Measurements from ENCODE around the gene JARID2. TPM values are rescaled to one million over a fixed set of nuclear protein-coding genes. Genes with fewer than 3 reads are reported as not detected.

Gene JARID2
- total and polyA plus RNA-seq, 2 of the 8 experiments (the other 6 are each of a cell fraction or from before 2014, with no cell fraction given), result 60.1 to 239 TPM

DNA sequence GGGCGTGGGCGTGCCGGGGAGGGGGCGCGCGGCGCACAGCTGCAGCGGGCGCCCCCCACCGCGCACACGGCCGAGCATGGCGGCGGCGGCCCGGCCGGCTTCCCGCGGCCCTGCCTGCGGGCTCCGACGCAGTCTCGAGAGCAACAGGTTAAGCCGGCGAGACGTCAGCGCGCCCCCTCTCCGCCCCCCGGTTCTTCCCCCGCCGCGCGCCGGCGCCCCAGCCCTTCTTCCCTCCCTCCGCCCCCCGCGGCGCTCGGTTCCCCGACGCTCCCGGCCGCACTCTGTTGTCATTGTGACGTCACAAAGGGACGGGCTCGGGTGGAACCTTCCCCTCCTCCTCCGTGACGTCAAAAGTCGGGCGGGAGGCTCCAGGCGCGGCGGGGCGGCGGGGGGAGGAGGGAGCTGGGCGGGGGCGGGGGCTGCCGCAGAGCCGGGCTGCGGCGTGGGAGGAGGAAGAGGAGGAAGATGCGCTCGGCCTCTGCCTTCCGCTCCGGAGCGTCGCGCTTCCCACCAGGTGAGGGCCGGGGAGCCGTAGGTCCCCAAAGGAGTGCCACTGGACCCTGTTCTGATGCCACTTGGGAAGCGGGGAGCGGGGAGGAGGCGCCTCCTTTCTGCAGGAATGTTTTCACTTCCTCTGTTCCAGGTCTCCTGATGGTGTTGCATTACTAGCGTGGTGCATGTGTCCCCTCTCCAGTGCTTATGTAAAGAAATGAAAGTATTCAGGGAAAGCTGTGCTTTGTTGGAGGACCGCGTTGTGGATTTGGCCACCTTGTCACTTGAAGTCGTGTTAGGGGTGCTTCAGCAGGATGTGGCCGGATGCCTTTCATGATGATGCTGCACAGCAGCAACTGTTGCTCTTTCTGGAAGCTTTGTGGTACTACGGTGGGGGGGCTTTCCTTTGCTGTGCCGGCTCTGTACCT is 2.8 kb downstream of the JARID2 start (continued):
- TF ChIP-seq, protein P1, sequence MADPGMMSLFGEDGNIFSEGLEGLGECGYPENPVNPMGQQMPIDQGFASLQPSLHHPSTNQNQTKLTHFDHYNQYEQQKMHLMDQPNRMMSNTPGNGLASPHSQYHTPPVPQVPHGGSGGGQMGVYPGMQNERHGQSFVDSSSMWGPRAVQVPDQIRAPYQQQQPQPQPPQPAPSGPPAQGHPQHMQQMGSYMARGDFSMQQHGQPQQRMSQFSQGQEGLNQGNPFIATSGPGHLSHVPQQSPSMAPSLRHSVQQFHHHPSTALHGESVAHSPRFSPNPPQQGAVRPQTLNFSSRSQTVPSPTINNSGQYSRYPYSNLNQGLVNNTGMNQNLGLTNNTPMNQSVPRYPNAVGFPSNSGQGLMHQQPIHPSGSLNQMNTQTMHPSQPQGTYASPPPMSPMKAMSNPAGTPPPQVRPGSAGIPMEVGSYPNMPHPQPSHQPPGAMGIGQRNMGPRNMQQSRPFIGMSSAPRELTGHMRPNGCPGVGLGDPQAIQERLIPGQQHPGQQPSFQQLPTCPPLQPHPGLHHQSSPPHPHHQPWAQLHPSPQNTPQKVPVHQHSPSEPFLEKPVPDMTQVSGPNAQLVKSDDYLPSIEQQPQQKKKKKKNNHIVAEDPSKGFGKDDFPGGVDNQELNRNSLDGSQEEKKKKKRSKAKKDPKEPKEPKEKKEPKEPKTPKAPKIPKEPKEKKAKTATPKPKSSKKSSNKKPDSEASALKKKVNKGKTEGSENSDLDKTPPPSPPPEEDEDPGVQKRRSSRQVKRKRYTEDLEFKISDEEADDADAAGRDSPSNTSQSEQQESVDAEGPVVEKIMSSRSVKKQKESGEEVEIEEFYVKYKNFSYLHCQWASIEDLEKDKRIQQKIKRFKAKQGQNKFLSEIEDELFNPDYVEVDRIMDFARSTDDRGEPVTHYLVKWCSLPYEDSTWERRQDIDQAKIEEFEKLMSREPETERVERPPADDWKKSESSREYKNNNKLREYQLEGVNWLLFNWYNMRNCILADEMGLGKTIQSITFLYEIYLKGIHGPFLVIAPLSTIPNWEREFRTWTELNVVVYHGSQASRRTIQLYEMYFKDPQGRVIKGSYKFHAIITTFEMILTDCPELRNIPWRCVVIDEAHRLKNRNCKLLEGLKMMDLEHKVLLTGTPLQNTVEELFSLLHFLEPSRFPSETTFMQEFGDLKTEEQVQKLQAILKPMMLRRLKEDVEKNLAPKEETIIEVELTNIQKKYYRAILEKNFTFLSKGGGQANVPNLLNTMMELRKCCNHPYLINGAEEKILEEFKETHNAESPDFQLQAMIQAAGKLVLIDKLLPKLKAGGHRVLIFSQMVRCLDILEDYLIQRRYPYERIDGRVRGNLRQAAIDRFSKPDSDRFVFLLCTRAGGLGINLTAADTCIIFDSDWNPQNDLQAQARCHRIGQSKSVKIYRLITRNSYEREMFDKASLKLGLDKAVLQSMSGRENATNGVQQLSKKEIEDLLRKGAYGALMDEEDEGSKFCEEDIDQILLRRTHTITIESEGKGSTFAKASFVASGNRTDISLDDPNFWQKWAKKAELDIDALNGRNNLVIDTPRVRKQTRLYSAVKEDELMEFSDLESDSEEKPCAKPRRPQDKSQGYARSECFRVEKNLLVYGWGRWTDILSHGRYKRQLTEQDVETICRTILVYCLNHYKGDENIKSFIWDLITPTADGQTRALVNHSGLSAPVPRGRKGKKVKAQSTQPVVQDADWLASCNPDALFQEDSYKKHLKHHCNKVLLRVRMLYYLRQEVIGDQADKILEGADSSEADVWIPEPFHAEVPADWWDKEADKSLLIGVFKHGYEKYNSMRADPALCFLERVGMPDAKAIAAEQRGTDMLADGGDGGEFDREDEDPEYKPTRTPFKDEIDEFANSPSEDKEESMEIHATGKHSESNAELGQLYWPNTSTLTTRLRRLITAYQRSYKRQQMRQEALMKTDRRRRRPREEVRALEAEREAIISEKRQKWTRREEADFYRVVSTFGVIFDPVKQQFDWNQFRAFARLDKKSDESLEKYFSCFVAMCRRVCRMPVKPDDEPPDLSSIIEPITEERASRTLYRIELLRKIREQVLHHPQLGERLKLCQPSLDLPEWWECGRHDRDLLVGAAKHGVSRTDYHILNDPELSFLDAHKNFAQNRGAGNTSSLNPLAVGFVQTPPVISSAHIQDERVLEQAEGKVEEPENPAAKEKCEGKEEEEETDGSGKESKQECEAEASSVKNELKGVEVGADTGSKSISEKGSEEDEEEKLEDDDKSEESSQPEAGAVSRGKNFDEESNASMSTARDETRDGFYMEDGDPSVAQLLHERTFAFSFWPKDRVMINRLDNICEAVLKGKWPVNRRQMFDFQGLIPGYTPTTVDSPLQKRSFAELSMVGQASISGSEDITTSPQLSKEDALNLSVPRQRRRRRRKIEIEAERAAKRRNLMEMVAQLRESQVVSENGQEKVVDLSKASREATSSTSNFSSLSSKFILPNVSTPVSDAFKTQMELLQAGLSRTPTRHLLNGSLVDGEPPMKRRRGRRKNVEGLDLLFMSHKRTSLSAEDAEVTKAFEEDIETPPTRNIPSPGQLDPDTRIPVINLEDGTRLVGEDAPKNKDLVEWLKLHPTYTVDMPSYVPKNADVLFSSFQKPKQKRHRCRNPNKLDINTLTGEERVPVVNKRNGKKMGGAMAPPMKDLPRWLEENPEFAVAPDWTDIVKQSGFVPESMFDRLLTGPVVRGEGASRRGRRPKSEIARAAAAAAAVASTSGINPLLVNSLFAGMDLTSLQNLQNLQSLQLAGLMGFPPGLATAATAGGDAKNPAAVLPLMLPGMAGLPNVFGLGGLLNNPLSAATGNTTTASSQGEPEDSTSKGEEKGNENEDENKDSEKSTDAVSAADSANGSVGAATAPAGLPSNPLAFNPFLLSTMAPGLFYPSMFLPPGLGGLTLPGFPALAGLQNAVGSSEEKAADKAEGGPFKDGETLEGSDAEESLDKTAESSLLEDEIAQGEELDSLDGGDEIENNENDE (IDR thresholded peaks at IDR 0.05; ENCODE audit: insufficient replicate concordance, low read length), result no peak
- TF ChIP-seq JUND (IDR thresholded peaks at IDR 0.05; ENCODE audit: low read length), result no peak
- TF ChIP-seq TEAD4 (IDR thresholded peaks at IDR 0.05; ENCODE audit: low read depth, low read length), result peak; percentile 52; the same call in 1 of the 2 replicates
- peak; percentile 21 to 28; a peak in 2 of 4 replicates for TF ChIP-seq RAD21 (IDR thresholded peaks at IDR 0.05 in 1 of 2, conservative IDR thresholded peaks at IDR 0.05 in 1 of 2; ENCODE audit: low read depth in 2 of 2, low read length in 2 of 2)
- TF ChIP-seq TBP (IDR thresholded peaks at IDR 0.05; ENCODE audit: low read depth, low read length), result no peak
- TF ChIP-seq CREB1 (IDR thresholded peaks at IDR 0.05), result peak; percentile 97
- TF ChIP-seq SUZ12 (IDR thresholded peaks at IDR 0.05; ENCODE audit: low read length), result no peak
- no peak for TF ChIP-seq SP1 (IDR thresholded peaks at IDR 0.05; ENCODE audit: low read depth, low read length)
- TF ChIP-seq SIN3A (conservative IDR thresholded peaks at IDR 0.05 in 1 of 2, IDR thresholded peaks at IDR 0.05 in 1 of 2; ENCODE audit: low read depth in 1 of 2, low read length in 2 of 2), result 0 out of 4 replicates have a peak, but pooled peaks have one; percentile 47 to 50
